ENCODE results near the gene NEDD8.

Gene NEDD8

GRCh38 chr14:24238123-24238522, 6.0 kb upstream of the NEDD8 start:
- TF ChIP-seq MAX (IDR thresholded peaks at IDR 0.05) (peak; percentile 64), USF1 (IDR thresholded peaks at IDR 0.05) (0 out of 2 replicates have a peak, but pooled peaks have one; percentile 18), EGR1 (IDR thresholded peaks at IDR 0.05) (no peak)

GRCh38 chr14:24237463-24237955, 5.3 kb upstream of the NEDD8 start:
- no peak for TF ChIP-seq TAF1 (IDR thresholded peaks at IDR 0.05; ENCODE audit: low read depth)
- no peak for TF ChIP-seq NFIC (IDR thresholded peaks at IDR 0.05)
- TF ChIP-seq EP300 (IDR thresholded peaks at IDR 0.05; ENCODE audit: borderline replicate concordance), result no peak
- TF ChIP-seq CREB1 (IDR thresholded peaks at IDR 0.05; ENCODE audit: low read depth), result no peak
- TF ChIP-seq ZBTB7A (IDR thresholded peaks at IDR 0.05; ENCODE audit: low read depth), result no peak
- TF ChIP-seq, protein P1, sequence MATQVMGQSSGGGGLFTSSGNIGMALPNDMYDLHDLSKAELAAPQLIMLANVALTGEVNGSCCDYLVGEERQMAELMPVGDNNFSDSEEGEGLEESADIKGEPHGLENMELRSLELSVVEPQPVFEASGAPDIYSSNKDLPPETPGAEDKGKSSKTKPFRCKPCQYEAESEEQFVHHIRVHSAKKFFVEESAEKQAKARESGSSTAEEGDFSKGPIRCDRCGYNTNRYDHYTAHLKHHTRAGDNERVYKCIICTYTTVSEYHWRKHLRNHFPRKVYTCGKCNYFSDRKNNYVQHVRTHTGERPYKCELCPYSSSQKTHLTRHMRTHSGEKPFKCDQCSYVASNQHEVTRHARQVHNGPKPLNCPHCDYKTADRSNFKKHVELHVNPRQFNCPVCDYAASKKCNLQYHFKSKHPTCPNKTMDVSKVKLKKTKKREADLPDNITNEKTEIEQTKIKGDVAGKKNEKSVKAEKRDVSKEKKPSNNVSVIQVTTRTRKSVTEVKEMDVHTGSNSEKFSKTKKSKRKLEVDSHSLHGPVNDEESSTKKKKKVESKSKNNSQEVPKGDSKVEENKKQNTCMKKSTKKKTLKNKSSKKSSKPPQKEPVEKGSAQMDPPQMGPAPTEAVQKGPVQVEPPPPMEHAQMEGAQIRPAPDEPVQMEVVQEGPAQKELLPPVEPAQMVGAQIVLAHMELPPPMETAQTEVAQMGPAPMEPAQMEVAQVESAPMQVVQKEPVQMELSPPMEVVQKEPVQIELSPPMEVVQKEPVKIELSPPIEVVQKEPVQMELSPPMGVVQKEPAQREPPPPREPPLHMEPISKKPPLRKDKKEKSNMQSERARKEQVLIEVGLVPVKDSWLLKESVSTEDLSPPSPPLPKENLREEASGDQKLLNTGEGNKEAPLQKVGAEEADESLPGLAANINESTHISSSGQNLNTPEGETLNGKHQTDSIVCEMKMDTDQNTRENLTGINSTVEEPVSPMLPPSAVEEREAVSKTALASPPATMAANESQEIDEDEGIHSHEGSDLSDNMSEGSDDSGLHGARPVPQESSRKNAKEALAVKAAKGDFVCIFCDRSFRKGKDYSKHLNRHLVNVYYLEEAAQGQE (IDR thresholded peaks at IDR 0.05; ENCODE audit: low read depth), result no peak
- TF ChIP-seq CEBPB (IDR thresholded peaks at IDR 0.05), result no peak
- TF ChIP-seq YY1 (IDR thresholded peaks at IDR 0.05; ENCODE audit: low read depth), result no peak

DNA sequence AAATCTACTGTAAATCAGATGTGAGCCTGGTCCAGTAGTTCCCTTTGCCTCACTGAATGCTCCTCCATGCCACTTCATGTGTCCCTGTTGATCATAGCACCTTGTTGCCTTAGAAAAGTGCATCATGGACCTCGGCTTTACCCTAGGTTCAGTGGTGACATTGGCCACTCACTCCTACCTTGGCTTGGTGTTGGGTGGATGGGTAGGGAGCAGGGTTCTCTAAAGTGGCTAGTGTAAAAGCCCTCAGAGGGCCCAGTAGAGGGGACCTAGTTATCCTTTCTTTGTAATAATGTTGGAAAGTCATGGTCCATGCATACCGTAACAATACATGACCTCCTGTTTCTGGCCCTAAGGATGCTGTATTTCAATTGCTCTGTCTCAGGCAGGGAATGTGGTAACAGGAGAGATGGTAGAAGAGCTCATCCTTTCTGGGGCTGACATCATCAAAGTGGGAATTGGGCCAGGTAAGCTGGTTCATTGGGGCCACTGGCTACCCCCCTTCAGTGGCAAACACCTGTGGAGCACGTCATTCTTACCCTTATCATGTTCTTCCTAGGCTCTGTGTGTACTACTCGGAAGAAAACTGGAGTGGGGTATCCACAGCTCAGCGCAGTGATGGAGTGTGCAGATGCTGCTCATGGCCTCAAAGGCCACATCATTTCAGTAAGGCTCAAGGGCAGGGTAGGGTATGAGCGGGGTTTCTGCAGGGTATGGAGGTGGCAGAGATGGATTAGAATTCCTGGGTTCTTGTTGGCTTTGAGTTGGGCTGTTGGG, 4.7 kb upstream of the NEDD8 start:
- TF ChIP-seq CEBPB (IDR thresholded peaks at IDR 0.05) (no peak), TCF12 (IDR thresholded peaks at IDR 0.05; ENCODE audit: low read depth) (no peak), EP300 (IDR thresholded peaks at IDR 0.05; ENCODE audit: borderline replicate concordance) (no peak), EGR1 (IDR thresholded peaks at IDR 0.05) (no peak), MAX (IDR thresholded peaks at IDR 0.05) (no peak), ZBTB7A (IDR thresholded peaks at IDR 0.05; ENCODE audit: low read depth) (no peak), RAD21 (IDR thresholded peaks at IDR 0.05; ENCODE audit: low read depth) (no peak), FOXM1 (IDR thresholded peaks at IDR 0.05; ENCODE audit: borderline replicate concordance, low read depth) (no peak), CREB1 (IDR thresholded peaks at IDR 0.05; ENCODE audit: low read depth) (no peak), NFIC (IDR thresholded peaks at IDR 0.05) (no peak), USF1 (IDR thresholded peaks at IDR 0.05) (no peak), TAF1 (IDR thresholded peaks at IDR 0.05; ENCODE audit: low read depth) (no peak), TEAD4 (IDR thresholded peaks at IDR 0.05) (no peak), YY1 (IDR thresholded peaks at IDR 0.05; ENCODE audit: low read depth) (no peak)
- TF ChIP-seq, protein P1 (IDR thresholded peaks at IDR 0.05; ENCODE audit: low read depth), result no peak

DNA sequence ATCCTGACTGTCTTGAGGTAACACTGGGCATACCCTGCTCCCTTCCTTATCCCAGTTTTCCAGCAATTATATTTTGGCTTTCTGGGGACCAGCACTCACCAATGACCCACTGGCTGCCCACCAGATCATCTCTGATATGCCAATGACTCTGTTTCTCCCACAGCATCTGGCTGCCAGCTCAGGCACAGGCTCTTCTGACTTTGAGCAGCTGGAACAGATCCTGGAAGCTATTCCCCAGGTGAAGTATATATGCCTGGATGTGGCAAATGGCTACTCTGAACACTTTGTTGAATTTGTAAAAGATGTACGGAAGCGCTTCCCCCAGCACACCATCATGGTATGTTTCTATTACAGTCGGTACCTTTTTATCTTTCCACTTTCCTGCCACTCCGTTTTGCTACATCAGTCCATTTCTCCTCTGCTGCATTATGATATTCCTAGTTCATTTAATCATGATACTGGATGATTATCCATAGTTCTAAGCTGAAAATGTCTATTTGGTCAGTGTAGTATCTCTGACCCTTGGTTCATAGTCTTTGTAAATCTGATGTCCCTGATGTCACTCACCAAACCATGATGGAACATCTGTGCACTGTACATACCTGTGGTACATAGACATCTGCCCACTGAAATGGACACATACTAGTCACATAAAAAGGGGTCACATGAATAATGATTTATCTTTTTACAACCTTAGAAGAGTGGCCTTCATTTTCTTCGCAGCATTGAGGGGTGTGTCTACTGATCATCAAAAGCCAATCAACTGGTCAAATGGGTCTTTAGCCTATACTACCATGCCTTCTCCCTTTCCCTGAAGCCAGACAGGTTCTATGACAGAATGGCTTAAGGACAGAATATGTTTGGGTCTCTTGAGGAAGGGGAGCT, 3.9 kb upstream of the NEDD8 start:
- TF ChIP-seq EGR1 (IDR thresholded peaks at IDR 0.05) (no peak), YY1 (IDR thresholded peaks at IDR 0.05; ENCODE audit: low read depth) (no peak), USF1 (IDR thresholded peaks at IDR 0.05) (no peak), CREB1 (IDR thresholded peaks at IDR 0.05; ENCODE audit: low read depth) (no peak), CEBPB (IDR thresholded peaks at IDR 0.05) (no peak), TCF12 (IDR thresholded peaks at IDR 0.05; ENCODE audit: low read depth) (no peak), FOXM1 (IDR thresholded peaks at IDR 0.05; ENCODE audit: borderline replicate concordance, low read depth) (no peak), TAF1 (IDR thresholded peaks at IDR 0.05; ENCODE audit: low read depth) (no peak), RAD21 (IDR thresholded peaks at IDR 0.05; ENCODE audit: low read depth) (no peak), EP300 (IDR thresholded peaks at IDR 0.05; ENCODE audit: borderline replicate concordance) (no peak), ZBTB7A (IDR thresholded peaks at IDR 0.05; ENCODE audit: low read depth) (no peak), TEAD4 (IDR thresholded peaks at IDR 0.05) (no peak), MAX (IDR thresholded peaks at IDR 0.05) (no peak), NFIC (IDR thresholded peaks at IDR 0.05) (no peak)
- TF ChIP-seq, protein P1 (IDR thresholded peaks at IDR 0.05; ENCODE audit: low read depth), result no peak

Measured in Ishikawa (cell line).